NCI-H2227 (cell line): ENCODE results near the gene ADAMTS2.
"Not testable (repeated sequence)": the region's sequence is repeated elsewhere in the genome, so short reads cannot be mapped to it uniquely, and the experiment has no call there.

Experiments used
- DNase-seq: peaks from one replicate; lab custom pipeline; 2025; ENCODE audit not compliant: unreplicated experiment; lab: John Stamatoyannopoulos, UW

The ADAMTS2 gene

DNA sequence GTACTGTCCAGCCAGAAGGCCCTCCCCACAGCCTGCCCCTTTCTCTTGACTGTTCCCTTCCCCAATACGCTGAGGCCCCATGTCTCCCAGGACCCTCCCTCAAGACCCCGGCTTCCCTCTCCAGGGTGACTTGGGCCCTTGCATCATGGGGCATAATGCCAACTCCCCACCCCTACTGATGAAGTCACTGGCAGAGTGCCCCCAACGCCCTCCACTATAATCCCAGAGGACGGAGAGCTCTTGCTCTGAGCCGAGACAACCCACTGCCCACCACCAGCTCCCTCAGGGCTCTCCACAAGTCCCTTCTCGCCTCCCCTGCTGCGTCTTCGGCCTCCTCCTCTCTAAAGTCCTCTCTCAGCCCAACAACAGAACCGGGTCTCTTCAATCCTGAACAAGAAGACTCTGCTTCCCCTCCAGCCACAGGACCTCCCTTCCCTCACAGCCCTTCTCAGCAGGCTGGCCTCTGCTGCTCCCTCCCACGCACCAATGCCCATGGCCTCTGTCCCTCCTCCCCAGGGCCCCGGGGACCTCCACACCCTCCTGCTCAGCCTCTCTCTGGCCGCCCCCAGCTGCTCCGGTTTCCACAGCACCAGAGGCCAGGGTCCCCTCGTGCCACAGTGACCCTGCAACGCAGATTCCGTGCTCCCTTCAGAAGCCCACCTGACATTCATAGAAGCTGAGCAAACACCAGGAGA is 47.6 kb downstream of the ADAMTS2 start:
- DNase-seq: no peak

DNA sequence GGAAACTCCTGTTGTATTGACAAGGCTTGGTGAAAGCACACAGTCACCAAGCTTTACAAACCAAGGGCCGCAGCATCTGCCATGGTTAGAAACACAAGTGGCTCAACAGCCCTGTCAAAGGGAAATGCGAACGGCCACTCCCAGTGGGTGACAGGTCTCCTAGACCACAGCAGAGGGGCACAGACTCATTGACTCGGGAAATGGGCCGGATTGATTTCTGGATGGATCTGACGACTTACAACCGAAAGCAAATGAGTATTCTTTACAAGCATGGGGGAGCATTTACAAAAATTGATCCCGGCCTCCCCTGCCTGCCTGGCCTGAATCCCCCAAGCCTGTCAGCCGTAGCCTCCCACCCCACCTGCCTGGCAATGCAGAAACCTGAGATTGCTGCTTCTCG is 48.2 kb downstream of the ADAMTS2 start:
- DNase-seq: no peak

DNA sequence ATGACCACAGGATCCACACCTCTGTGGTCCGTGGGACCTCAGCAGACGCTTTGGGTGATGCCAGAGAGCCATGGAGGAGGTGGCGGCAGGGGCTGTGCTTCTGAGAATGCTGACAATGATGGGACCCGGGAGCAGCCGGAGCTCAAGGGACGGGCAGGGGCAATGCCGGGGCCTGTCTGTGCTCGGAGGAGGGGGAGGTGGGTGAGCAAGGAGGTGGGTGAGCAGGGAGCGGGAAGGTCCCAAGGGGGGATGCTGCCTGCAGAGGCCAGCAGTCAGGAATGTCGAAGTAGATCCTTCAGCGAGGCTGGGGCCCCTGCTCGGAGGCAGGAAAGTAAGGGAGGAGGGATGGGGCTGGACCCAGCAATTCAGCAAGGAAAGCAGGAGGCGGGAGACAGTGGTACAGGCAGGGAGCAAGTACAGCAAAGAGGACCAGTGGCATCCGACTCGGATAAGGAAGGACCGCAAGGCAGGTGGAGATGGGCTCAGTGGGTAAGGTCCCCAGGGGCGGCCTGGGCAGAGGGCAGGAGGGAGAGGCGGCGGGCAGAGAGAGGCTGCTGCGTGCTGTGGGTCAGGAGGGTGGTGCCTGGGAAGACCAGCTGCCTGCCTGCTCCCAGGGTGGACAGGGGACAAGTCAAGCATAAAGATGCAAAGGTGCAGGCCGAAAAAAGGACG is 49.0 kb downstream of the ADAMTS2 start:
- DNase-seq: no peak

DNA sequence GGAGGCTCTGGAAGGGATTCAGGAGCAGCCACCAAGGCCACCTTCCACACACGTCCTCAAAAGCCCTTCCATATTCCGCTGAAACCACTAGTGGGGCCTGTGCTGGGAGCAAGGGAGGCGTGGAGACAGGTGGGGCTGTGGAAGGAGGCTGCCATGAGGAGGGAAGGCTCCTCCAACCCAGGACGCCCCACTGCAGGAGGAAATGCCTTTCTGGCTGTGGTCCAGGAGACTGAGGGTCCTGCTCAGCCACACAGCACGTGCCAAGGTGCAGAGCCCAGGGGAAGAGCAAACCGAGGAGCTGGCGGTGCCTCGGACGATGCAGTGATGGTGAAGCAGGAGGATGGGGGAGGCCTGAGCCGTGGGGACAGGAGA is 49.5 kb downstream of the ADAMTS2 start:
- DNase-seq: no peak

DNA sequence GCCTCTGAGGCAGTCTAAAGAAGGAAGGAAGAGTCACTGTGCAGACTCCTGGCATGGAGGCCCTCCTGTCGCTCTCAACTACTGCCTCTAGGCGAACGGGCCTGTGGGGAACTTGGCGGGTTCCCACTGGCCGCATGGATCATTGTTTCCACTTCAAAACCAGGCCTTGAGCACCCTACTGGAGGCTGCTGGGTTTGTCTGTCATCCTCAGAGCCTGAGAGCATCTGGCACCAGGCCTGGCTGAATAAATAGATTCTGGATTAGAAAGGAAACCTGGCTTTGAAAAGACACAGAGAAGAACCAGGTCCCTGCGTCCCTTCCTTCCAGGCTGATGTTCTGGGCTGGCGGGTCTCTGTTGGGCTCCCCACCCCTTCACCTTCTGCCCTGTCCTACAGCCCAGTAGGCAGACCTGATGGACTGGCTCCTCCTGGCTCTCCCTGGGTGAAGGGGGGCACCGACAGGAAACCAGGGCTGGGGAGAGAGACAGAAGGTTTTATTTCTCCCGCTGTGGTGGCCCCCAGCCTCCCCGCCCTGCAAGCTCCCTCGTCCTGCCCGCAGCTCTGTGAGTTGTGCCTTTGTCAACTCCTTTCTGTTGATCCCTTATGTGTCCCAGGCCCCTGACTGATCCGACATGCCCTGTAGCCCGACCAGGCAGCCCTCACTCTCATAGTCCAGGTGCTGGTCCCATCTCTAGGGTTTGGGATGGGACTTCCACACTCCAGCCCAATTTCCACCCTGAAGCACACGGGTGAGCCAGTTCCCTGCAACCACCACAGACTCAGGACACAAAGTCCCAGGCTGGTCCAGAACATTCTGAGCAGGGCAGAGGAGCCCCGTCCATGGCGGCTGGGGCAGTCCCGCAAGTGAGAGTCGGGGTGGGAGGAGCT is 50.1 kb downstream of the ADAMTS2 start:
- DNase-seq: no peak

DNA sequence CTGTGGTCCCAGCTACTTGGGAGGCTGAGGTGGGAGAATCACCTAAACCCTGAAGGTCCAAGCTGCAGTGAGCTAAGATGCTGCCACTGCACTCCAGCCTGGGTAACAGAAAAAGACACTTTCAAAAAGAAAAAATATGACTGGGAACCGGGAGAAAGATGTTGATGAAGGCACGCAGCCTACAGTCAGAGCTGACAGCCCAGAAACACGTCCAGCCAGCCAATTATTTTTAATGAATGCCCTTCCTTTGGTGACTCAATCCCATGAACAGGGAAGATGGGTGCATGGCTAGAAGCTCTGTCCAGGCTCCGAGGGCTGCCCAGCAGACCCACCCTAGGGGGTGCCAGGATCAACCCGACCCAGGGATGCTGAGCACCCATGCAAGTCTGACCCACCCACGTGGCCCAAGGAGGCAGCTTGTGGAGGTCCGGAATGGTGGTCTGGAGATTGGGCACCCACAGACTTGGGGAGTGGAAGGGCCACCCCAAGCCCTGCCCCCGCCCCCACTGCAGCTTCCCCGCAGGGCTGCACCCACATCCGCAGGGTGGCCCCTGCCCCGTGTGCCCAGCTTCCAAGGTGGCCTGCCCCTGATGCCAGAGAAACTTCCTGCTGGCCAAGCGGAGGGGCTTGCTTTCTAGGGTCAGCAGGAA is 51.0 kb downstream of the ADAMTS2 start:
- DNase-seq: no peak

DNA sequence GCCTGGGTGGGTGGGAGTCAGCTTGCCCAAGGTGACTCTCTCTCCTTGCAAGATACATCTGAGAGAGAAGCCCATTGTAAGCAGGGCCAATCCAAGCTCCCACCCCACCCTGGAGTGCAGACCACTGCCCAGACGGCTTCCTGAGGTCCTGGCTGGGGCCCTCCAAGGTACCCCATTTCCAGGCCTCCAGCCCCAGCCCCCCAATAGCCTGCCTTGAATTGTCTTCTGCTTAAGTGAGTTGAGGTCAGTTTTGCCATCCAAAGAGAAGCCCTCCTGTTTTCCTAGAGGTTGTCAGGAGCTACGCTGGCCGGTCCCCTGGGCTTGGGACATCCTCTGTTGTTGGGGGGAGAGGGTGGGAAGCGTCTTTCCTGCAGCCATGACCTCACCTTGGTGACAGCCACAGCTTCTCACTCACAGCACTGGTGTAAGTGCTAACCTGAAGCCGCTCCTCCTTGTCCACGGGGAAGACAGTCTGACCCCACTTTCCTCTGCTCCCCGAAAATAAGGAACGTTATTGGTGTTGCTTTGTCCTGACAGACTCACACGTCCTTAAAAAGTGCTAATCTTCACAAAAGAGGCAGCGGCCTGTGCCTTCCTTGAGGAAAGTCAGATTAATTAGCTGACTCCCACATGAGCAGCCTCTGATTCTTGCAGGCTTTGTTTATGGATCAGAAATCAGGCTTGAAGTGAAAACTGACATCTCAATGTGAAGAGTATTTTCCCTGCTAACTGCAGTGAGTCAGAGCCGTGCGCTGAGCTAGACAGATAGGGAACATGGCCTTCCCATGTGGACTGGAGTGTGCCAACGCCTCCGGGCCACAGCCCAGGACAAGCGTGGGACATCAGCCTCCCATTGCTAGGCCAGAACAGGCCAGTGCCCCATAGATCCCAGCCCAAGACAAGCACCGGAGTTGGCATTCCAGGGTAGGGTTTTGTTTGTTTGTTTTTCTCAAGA is 52.3 kb downstream of the ADAMTS2 start:
- no peak for DNase-seq

DNA sequence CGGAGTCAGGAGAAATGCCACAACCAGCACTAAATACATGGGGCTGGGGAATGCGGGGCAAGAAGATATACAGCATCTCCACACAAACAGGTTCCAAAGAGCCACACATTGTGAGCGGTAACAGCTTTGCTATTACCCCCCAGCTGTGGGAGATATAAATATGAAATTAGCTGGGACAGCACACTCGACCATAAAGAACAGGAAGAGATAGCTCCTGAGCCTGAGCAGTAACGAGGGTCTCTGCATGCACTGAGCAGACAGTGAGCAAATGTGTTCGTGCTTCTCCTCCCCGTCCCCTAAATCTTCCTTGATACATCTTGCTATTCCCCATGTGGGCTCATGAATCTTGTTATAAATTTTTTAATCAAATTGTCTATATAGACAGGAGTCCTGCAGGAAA is 53.1 kb downstream of the ADAMTS2 start:
- no peak for DNase-seq

DNA sequence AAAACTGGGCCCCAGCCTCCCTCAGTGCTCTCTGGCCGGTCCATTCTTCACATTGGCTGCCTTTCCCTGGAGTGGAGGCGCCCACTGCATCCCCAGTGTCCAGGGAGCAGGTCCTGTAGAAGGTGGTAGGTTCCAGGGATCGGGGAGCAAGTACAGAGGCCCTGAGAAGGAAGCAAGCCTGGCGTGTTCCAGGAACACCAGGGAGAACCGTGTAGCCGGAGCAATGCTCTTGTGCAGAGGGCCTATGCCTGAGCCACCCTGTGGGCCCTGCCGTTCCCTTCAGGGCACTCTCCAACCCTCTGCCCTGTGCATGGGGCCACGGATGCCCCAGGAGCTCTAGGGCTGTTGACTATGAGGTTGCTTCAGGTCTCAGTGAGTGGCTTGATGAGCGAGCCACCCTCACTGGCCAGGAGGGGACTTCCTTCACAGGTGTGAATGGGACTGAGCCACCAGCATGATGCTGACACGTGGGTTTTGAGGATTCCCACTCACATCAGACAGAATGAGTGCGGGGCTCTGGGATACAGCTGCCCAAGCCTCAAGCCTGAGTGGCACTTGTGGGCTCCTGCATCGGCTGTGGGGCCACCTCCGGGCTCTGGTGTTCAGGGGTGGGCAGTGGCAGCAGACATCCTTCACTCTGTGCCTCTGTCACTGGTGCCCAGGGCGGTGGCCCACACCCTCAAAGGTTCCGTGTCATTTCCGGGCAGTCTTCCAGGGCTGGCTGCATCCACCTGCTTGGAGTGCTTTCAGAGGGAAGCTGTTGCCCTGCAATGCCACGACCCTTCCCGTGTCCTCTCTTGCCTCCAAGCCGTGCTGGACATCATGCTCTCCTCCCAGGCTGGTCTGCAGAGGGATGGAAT is 54.4 kb downstream of the ADAMTS2 start:
- DNase-seq: no peak

DNA sequence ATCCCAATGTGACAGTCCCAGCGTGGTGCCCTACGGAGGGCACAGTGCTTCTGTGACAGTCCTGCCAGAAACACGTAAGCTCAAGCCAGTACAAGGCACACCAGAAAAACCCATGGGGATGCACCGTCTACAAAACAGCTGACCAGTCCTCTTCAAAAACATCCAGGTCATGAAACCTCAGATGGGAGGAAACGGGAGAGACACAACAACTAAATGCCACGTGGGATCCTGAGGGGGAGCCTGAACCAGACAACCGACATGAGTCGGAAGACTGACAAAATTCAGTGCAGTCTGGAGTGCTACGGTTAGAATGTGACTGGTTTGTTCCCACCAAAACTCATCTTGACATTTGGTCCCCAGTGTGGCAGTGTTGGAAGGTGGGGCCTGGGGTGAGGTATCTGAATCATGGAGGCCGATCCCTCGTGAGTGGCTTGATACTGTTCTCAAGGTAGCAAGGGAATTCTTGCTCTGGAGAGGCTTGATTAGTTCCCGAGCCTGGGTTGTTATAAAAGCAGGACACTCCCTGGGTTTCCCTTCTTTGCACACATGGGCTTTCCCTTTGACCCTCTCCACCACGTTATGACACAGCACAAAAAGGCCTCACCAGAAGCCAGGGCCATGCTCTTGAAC is 55.4 kb downstream of the ADAMTS2 start:
- DNase-seq: no peak

DNA sequence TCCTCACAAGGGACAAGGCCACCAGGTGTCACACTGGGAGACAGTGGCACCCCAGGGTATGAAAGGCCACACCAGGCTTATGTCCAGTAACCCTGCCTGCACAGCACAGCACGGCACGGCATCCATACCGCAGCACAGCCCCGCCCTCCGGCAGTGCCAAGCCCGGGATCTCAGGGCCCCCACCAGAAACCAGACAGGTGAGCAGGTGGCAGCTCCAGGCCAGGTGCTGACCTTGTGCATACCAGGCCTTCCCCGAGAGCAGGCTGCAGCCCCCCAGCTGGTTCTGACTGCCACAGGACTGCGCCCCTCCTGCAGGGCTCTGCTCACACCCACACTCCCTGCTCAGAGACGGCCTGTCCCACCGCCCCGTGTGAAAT is 56.5 kb downstream of the ADAMTS2 start:
- DNase-seq: no peak

DNA sequence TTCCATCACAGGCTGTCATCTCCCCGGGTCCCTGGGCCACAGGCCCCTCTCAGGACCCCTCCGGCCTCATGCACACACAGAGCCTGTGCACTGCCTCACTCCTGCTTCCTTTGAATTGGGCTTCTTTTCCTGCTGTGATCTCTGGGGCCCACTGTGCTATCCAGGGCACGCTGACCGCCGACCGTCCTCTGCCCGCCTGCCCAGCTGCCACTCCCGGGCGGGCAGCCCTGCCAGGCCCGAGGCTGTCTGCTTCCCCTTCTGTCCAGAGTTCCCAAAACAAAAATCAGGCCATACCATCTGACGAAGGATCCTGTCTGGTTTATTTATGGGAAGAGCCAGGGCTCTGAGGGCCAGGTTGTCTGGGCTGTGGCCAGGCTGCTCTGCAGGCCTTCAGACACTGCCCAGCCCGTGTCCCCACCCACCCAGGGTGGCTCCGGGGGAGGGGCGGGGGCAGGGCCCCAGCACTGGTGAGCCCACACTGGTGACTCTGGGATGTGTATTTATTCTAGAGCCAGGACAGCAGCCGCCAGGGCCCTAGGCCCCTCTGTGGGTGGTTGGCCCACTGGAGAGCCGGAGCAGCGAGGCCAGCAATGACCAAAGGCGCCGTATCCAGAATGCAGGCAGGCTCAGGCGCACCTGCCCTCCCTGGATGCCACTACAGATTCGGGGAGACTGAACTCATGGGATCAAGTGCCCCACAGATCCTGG is 57.0 kb downstream of the ADAMTS2 start:
- no peak for DNase-seq

DNA sequence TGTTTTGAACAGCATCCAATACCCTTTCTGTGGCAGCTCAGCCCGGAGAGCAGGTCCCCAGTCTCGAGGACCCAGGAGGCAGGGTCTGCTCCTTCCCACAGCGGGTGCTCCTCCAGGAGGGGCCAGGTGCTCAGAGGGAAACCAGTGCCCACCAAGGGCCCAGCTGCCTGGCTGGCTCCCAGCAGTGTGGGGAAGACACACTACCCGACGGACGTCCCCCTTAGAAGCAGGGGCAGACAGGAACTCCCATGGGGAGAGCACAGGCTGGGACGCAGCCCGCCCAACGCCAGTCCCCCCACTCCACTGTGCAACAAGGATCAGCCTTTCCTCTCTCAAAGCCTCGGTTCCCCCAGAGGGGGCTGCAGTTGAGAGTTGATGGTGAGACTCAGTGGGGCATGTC is 57.6 kb downstream of the ADAMTS2 start:
- no peak for DNase-seq

DNA sequence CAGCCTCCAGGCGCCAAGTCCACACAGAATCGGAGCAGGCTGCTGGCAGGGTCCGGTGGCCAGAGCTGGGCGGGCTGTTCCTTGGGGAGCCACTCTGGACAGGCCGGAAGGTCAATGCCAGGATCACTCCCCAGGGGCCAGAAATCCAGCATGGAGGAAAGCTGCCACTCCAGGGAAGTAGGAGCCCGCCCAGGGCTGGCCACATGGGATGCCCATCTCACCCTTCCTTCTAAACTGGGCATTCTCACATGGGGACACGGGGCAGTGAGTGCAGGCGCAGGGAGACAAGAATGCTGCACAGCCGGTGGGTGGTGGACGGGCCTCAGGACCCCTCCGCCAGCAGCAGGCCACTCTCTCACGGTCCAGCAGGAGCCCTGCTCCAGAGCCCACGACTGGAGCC is 58.2 kb downstream of the ADAMTS2 start:
- no peak for DNase-seq

DNA sequence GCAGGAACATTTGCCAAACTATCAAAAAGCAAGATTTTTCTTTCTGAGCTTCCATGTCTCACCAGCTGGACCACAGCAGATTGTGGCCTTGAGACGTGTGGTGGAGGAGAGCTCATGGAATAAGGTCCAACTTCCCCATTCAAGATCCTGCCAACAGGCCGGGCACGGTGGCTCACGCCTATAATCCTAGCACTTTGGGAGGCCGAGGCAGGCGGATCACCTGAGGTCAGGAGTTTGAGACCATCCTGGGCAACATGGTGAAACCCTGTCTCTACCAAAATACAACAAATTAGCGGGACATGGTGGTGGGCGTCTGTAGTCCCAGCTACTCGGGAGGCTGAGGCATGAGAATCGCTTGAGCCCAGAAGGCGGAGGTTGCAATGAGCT is 59.5 kb downstream of the ADAMTS2 start:
- not testable (repeated sequence) for DNase-seq

DNA sequence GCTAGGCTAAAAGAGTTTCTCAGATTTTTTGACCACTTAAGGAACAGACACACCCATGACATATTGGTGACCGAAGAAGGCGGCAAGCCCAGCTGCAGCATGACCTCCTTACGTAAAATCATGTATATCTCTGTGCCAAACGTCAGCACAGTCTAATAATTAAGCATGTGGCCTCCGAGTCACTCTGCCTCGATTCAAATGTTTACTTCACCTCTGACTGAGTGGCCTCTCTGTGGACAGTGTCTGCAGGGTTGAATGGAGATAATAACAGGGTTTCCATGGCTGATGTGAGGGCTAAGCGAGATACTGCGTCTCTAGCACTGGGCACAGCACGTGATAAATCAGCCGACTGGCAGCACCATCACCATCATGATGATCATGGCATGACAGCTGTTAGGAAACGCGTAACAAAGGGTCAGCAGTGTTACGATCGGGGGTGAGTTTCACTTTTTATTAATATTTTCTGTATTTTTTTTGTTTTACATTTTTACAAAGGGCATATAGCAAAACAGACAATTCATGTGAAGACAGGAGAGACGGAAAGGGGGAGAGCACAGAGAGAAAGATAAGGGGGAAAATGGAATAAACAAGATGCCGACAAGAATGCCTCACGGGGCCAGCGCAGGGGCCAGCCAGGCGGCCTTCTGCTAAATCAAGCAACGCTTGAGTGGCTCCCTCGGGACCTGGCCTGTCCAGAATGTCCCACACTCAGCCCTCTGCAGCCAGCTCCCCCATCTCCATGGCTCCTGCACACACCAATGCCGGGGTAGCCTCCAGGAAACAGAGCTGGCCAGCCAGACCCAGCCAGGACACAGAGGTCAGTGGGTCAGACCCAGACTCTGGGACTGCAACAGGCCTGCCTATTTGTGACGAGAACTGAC is 60.3 kb downstream of the ADAMTS2 start:
- DNase-seq: no peak

DNA sequence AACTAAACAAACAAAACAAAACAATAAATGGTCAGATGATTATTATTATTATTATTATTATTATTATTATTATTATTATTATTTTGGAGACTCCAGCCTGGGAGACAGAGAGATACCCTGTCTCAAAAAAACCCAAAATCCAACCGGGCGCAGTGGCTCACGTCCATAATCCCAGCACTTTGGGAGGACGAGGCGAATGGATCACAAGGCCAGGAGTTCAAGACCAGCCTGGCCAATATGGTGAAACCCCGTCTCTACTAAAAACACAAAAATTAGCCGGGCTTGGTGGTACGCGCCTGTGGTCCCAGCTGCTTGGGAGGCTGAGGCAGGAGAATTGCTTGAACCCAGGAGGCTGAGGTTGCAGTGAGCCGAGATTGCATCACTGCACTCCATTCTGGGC is 61.4 kb downstream of the ADAMTS2 start:
- DNase-seq: not testable (repeated sequence)
